ENCODE results near the gene SART1. TPM values are rescaled to one million over a fixed set of nuclear protein-coding genes. Genes with fewer than 3 reads are reported as not detected.
"Not testable (repeated sequence)": the region's sequence is repeated elsewhere in the genome, so short reads cannot be mapped to it uniquely, and the experiment has no call there.

Gene SART1
- total RNA-seq, 1 donor from 2014 or later = 66.7 TPM

DNA sequence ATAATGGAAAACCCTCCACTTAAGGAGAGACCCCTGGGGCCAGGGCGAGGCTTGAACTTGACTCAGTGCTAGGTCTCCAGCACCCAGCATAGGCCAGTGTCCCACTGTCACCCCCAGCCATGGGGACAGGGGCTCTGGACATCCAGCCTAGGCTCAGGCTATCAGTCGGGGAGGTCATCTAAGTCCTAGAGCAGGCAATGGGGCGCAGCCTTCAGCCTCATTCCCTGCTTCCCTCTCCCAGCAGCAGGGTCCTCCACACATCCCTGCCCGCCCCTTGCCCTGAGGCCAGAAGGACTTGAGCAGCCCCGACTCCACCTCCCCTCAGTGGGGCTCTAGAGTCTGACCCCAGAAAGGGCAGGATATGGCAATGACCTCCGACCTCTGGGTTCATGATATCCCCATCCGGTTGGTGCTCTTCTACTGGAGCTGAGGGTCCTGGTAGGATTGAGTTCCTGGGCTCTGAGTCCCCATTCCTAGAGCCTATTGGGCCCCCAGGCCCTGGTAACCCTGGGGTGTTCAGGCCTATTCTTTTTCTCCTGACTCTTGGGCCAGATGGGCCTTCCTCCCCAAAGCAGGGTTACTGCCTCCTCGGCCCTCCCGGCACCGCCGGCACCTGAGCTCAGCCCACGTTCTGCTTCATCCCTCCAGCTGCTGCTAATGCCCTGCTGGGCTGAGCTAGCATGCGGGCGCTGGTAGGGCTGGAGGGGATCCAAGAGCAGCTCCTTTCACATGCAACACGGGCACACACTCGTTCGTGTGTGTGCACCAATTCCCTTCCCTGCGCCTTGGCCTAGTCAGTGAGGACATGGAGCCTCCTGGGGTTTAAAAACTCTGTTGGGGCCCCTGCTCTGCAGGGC is 54.6 kb downstream of the SART1 start:
- DNase-seq = peak; percentile 22

DNA sequence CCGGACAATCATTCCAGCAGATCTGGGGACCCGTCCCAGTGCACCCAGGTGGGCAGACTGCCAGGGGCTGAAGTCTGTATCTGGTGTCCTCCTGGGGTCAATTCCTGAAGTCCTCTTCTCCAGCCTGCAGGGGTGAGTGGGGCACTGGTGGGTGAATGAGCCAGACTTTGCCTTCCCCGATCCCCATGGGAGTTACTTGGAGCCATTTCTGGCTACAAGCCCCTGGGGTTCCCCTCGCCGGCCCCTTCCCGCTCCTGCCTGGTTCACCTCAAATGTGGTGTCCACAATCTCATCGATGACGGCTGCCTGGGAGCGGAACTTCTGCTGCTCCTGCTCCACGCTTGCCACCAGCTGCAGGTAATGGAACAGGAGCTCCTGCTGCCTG is 55.3 kb downstream of the SART1 start:
- DNase-seq = no peak

DNA sequence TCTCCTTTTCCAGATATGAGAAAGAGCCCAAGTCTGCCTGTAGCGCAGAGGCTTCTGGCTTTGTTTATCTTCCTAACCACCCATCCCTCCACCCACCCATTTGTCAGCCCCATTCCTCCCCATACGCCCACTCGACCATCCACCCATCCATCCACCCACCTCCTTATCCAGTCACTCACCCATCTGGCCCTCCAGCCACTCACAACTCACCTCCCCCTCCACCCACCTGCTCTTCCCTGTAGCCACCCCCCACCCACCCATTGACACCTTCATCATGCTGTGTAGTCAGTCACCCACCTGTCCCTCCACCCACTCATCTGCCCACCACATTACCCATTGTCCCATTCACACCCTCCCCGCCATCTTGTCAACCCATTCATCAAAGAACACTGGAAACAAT is 55.8 kb downstream of the SART1 start:
- no peak for DNase-seq

DNA sequence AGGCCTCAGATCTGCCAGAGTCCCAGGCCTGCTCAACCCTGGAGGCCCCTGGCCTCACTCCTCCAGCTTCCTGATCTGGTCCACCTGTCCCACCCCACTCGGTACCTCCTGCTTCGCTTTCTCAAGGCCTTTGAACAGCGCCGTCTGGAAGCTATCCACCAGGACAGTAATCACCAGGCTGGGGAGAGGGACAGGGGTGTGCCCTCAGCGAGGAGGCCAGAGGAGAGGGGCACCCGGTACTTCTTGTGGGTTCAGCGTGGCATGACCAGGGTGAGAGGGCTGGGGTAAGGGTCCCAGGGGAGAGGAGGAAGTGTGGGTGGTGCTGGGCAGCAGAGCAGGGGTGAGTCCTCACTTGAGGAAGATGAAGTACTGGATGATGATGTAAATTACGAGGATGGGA is 58.7 kb downstream of the SART1 start:
- no peak for DNase-seq

DNA sequence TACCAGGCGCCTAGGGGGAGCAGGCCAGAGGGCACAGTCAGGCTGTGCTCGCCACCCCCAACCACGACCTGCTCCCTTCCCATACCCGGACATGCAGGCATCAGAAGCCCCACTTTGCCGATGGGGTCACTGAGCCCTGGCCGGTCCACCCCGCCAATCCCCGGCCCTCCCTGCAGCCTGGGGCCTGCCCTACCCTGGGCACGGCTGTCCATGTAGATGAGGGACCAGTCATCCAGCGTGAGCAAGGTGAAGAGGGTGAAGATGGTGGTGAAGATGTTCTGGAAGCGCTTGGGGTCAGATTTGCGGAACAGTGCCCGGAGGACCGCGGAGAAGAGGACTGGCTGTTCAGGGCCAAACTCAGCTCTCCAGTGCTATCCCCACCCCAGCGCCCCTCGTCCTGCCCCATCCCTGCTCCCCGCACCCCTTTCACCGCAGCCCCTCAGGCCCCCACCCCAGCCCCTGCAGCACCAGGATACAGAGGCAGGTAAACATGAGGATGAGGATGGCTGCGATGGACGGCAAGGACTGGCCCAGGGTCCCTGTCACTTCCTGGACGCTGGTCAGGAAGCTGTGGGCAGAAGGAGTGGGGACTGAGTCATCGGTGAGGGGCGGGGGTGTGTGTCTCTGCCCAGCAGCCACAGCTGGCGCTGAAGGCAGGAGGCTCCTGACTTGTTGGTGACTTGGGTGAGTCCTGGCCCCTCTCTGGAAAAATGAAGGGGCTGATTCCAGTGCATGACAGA is 59.3 kb downstream of the SART1 start:
- DNase-seq = no peak

DNA sequence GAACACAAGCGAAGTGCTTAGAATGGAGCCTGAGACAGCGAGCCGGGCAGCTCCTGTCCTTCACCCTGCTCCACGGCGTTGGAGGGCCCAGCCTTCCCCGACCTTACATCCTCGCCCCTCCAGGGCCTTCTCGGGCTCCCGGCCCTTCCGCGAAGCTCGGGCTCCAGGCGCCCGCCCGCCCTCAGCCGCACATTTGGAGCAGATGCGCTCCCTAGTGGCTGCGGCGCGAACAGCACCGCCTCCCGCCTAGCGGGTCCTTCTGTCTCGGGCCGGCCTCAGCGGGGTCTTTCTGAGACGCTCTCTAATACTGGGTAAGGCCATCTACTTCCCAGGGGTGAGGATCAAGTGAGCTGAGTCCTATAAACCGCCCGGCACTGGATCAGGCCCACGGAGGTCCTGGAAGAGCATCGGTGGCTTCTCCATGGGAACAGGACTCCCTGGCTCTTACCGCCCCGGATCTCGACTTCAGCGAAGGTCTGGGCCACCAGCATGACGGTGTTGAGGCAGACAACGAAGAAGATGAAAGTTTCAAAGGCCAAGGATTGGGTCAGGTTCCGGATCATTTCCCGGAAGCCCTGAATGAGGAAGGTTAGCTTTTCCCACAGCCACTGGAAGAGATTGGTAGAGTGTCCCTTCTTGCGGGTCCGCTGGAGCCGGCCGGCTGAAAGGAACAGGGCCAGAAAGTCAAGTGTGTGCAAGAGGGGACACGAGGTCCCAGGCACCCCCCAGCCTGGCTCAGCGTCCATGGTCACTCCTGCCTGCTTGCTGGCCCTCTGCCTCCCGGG is 61.1 kb downstream of the SART1 start:
- peak; percentile 74 for DNase-seq

DNA sequence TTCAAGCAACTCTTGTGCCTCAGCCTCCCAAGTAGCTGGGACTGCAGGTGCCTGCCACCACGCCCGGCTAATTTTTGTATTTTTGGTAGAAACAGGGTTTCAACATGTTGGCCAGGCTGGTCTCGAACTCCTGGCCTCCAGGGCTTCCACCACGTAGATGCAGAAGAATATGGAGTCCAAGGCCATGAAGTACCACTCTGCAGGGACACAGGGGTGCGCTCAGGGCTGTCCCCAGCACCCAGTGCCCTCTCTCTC is 61.6 kb downstream of the SART1 start:
- DNase-seq = not testable (repeated sequence)

DNA sequence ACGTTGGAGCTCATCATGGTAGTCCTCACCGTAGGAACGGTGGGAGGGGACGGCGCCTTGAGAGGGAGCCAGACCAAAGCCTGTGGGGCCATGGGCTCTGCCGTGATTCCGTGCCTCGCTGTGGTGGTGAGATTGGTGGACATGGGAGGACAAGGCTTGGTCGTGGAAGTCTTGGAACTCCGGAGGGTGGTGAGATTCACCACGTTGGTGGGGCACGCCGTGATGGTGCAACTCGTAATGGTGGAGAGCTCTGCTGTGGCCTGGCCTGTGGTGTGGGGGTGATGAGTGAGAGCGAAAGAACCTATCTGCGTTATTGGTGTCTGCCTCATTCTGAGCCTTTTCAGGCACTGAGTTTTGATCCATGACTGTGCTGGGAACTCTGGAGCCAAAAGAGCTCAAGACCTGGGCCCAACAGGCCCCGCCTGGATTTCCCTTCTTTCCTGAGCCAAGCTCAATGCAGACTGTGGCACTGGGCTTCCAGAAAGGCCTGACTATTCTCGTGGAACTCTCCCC is 64.5 kb downstream of the SART1 start, which contains the start of gene CATSPER1:
CATSPER1 (minus strand) TSS at position 463 of the 513 bp plus-strand sequence; CDS start at position 363, 100 bp downstream.
- no peak for DNase-seq

Other genes starting within 250 kb of the SART1 start
- 39.5 TPM for gene KAT5, start 249.5 kb upstream of the SART1 start, total RNA-seq
- 20.2 TPM for gene RNASEH2C, start 240.9 kb upstream of the SART1 start, total RNA-seq
- gene AP5B1, start 180.8 kb upstream of the SART1 start, total RNA-seq = 4.6 TPM
- gene OVOL1, start 174.7 kb upstream of the SART1 start, total RNA-seq = 2.1 TPM
- 0.10 TPM for gene SNX32, start 127.8 kb upstream of the SART1 start, total RNA-seq
- 413 TPM for gene CFL1, start 103.6 kb upstream of the SART1 start, total RNA-seq
- 48.4 TPM for gene MUS81, start 101.3 kb upstream of the SART1 start, total RNA-seq
- 39.7 TPM for gene EFEMP2, start 88.9 kb upstream of the SART1 start, total RNA-seq
- 0.82 TPM for gene CTSW, start 81.9 kb upstream of the SART1 start, total RNA-seq
- 90.9 TPM for gene FIBP, start 73.3 kb upstream of the SART1 start, total RNA-seq
- gene CCDC85B, start 71.1 kb upstream of the SART1 start, total RNA-seq = 26.2 TPM
- 0.21 TPM for gene FOSL1, start 61.3 kb upstream of the SART1 start, total RNA-seq
- 30.1 TPM for gene C11orf68, start 42.7 kb upstream of the SART1 start, total RNA-seq
- 49.2 TPM for gene DRAP1, start 42.3 kb upstream of the SART1 start, total RNA-seq
- gene TSGA10IP, start 16.3 kb upstream of the SART1 start, total RNA-seq = not detected
- 34.2 TPM for gene EIF1AD, start 40.4 kb downstream of the SART1 start, total RNA-seq
- 29.8 TPM for gene BANF1, start 40.8 kb downstream of the SART1 start, total RNA-seq
- 2.3 TPM for gene CST6, start 50.3 kb downstream of the SART1 start, total RNA-seq
- gene CATSPER1, start 64.7 kb downstream of the SART1 start, total RNA-seq = not detected
- not detected for gene GAL3ST3, start 87.4 kb downstream of the SART1 start, total RNA-seq
- gene SF3B2, start 90.6 kb downstream of the SART1 start, total RNA-seq = 95.4 TPM
- gene PACS1, start 108.5 kb downstream of the SART1 start, total RNA-seq = 27.0 TPM